DND-41 (cell line): ENCODE results near the gene STARD9.

Source experiments
- CTCF ChIP-seq: IDR thresholded peaks from 2 replicates; pipeline ENCODE4 v1.5.1; 2012; ENCODE audit warnings: borderline replicate concordance, low read length, moderate library complexity, mild to moderate bottlenecking; ENCODE audit not compliant: poor library complexity, severe bottlenecking; ENCODE audit errors: extremely low read depth
- EZH2 ChIP-seq: IDR thresholded peaks from 3 replicates; pipeline ENCODE4 v1.6.1; 2012; ENCODE audit warnings: borderline replicate concordance, low read depth, mild to moderate bottlenecking, moderate library complexity, low read length, inconsistent platforms; ENCODE audit not compliant: severe bottlenecking

DNA sequence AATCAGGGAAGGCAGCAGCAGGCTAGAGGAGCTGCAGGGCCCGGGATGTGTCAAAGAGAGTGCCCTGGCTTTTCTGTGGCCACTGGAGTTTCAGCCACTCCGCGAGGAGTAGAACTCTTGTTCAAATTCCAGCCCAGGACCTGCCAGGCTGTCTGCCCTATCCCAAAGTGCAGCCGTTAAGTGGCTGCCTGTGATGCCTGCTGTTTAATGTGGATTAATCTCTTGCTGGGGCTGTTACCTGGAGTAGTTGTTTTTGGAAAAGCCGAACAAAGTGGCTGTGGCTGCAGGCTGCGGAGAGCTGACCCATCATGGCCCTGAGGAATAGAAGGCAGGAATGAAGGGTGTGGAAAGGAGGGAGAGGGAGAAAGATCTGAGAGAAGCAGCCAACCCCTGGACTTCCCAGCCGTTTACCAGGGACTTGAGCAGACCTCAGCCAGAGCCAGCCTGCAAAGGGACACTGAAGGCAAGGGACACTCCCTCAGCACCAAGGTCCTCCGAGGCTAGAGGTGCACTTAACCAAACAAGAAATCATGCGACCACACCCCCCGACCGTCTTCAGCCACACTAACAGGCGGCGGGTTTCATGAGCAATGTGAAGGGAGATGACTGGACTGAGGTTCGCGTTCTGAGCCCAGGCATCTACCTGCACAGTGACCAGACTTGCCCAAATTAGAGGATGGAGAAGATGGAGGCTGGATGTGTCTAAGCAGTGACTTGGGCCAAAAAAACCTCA, 156.9 kb downstream of the STARD9 start:
- TF ChIP-seq EZH2 (no peak), CTCF (no peak)
